ENCODE measurements around the gene TMC3.

DNA sequence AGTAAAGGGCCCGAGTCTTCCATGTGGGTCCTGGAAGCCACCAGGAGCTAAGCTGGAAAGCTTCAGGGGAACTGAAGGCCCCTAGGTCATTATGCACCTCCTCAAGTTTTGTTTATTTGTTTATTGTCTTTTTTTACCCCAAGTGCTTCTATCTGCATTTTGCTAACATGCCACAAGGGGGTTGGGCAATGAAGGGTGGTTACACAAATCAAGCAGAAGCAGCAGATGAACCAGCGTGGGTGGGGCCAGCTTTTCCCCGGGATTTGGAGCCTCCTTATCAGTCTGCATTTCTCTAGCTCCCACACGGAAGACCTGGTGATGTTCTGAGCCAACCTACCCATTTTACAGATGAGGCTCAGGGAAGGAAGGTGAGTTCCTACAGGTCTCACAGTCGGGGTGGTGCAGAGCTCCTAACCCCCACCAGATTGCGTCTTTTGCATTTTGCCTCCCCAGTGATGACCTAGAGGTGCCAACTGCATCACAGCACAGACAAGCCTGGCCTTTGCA, 16.8 kb downstream of the TMC3 start:
- TF ChIP-seq, protein P1, sequence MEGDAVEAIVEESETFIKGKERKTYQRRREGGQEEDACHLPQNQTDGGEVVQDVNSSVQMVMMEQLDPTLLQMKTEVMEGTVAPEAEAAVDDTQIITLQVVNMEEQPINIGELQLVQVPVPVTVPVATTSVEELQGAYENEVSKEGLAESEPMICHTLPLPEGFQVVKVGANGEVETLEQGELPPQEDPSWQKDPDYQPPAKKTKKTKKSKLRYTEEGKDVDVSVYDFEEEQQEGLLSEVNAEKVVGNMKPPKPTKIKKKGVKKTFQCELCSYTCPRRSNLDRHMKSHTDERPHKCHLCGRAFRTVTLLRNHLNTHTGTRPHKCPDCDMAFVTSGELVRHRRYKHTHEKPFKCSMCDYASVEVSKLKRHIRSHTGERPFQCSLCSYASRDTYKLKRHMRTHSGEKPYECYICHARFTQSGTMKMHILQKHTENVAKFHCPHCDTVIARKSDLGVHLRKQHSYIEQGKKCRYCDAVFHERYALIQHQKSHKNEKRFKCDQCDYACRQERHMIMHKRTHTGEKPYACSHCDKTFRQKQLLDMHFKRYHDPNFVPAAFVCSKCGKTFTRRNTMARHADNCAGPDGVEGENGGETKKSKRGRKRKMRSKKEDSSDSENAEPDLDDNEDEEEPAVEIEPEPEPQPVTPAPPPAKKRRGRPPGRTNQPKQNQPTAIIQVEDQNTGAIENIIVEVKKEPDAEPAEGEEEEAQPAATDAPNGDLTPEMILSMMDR (IDR thresholded peaks at IDR 0.05; ENCODE audit: low read length) = no peak
- no peak for TF ChIP-seq EZH2 (IDR thresholded peaks at IDR 0.05; ENCODE audit: borderline replicate concordance, low read length)
